Hepatocyte (in vitro differentiated cells): Measurements from ENCODE around the gene KDM1B. TPM values are rescaled to one million over a fixed set of nuclear protein-coding genes. Genes with fewer than 3 reads are reported as not detected.

ENCODE experiments used
- DNase-seq: peaks from one replicate; pipeline ENCODE4 v3.0.0-alpha.2; 2016; ENCODE audit warnings: low spot score
- H2AFZ ChIP-seq: fragments of 200-600 bp; sonication (generic); 2 replicates; pipeline ENCODE4 v1.6.0; 2016; ENCODE audit warnings: antibody characterized with exemption, mild to moderate bottlenecking
- H3K27ac ChIP-seq: fragments of 200-600 bp; sonication (generic); 2 replicates; pipeline ENCODE4 v1.5.1; 2016; ENCODE audit warnings: mild to moderate bottlenecking
- H3K27me3 ChIP-seq: fragments of 200-600 bp; sonication (generic); 2 replicates; pipeline ENCODE4 v1.6.1; 2016
- H3K36me3 ChIP-seq: fragments of 200-600 bp; sonication (generic); replicated peaks from 2 replicates; pipeline ENCODE4 v1.5.1; 2016; ENCODE audit warnings: low read depth; ENCODE audit not compliant: insufficient read depth
- H3K4me1 ChIP-seq: fragments of 200-600 bp; sonication (generic); 2 replicates; pipeline ENCODE4 v1.5.1; 2016; ENCODE audit warnings: mild to moderate bottlenecking, moderate library complexity; ENCODE audit not compliant: insufficient read depth
- H3K4me2 ChIP-seq: fragments of 200-600 bp; sonication (generic); 2 replicates; pipeline ENCODE4 v1.6.0; 2016
- H3K4me3 ChIP-seq: fragments of 200-600 bp; sonication (generic); 2 replicates; pipeline ENCODE4 v1.5.1; 2016; ENCODE audit warnings: mild to moderate bottlenecking
- H3K79me2 ChIP-seq: fragments of 200-600 bp; sonication (generic); 2 replicates; pipeline ENCODE4 v1.6.0; 2017; ENCODE audit warnings: mild to moderate bottlenecking
- H3K9me2 ChIP-seq: fragments of 200-600 bp; sonication (generic); replicated peaks from 2 replicates; pipeline ENCODE4 v1.6.0; 2017; ENCODE audit warnings: mild to moderate bottlenecking; ENCODE audit not compliant: insufficient read depth
- H3K9me3 ChIP-seq: fragments of 200-600 bp; sonication (generic); 2 replicates; pipeline ENCODE4 v1.5.1; 2016; ENCODE audit warnings: low read depth, mild to moderate bottlenecking
- H4K20me1 ChIP-seq: fragments of 200-600 bp; sonication (generic); 2 replicates; pipeline ENCODE4 v1.6.0; 2016; ENCODE audit warnings: mild to moderate bottlenecking; ENCODE audit not compliant: insufficient read depth, poor library complexity, severe bottlenecking
- EZH2 ChIP-seq: fragments of 200-600 bp; sonication (generic); IDR thresholded peaks from 2 replicates; pipeline ENCODE4 v1.6.1; 2016; ENCODE audit warnings: antibody characterized with exemption, mild to moderate bottlenecking, borderline replicate concordance
- EZH2phosphoT487 ChIP-seq: fragments of 200-600 bp; sonication (generic); IDR thresholded peaks from one replicate; pipeline ENCODE4 v1.6.1; 2018; ENCODE audit warnings: antibody characterized with exemption, mild to moderate bottlenecking, low read depth, moderate library complexity; ENCODE audit not compliant: unreplicated experiment, severe bottlenecking
- WGBS: methylation state at CpG from one replicate; pipeline ENCODE4 v1.1.6; 2016; ENCODE audit warnings: low lambda C conversion rate; ENCODE audit errors: missing lambda C conversion rate; 5-methylcytosine and 5-hydroxymethylcytosine counted together
- polyA plus RNA-seq: library from polyadenylated mRNA; unstranded; fragments of >200 nt; fragmentation: Nextera tagmentation; extraction: Ambion mirVana; gene quantifications from 2 replicates; pipeline ENCODE4 v1.2.1, GENCODE V29; 2016
- total RNA-seq: library from RNA; depleted of rRNA; stranded (reverse); fragments of >200 nt; gene quantifications from 2 replicates; pipeline ENCODE4 v1.2.3, GENCODE V29; 2014
- TF ChIP-seq, protein P1 (sequence below): fragments of 200-600 bp; sonication (generic); IDR thresholded peaks from 2 replicates; pipeline ENCODE4 v1.5.1; 2016; ENCODE audit warnings: antibody characterized with exemption, mild to moderate bottlenecking; ENCODE audit not compliant: poor library complexity

KDM1B gene
- total and polyA plus RNA-seq, 2 experiments from 2014 or later: 5.9 to 9.1 TPM

DNA sequence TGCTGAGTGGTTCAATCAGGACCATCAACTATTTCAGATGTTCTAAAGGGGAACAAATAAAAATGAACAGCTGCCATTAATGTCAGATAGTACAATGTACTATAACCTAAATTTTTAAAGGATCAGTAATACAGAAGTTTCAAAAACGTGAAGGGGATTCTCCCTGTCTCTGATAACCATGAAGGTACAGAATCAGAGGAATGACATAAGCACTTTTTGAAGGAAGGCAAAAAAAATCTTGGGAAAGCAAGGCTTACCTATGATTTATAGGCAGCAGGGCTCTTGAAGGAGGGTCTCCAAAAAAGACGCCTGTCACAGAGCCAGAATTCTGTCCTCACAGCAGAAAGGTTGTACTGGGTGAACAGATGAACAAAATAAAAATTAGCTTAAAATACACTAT is 89.0 kb downstream of the KDM1B start:
- H4K20me1 ChIP-seq: no peaks in the 10 kb centered on the region
- no peak overlapping the region for H2AFZ ChIP-seq
- no peak overlapping the region for H3K4me2 ChIP-seq
- no peaks in the 10 kb centered on the region for H3K4me1 ChIP-seq
- H3K27me3 ChIP-seq: no peaks in the 10 kb centered on the region
- H3K27ac ChIP-seq: no peak overlapping the region
- no peaks in the 10 kb centered on the region for H3K9me3 ChIP-seq
- WGBS: 98% methylated on average over 2 of the region's 2 CpGs
- H3K9me2 ChIP-seq: no peaks in the 10 kb centered on the region
- DNase-seq: no peak
- H3K36me3 ChIP-seq: no peaks in the 10 kb centered on the region
- H3K4me3 ChIP-seq: no peak overlapping the region
- peaks cover 37% of the 10 kb centered on the region for H3K79me2 ChIP-seq
- TF ChIP-seq, protein P1, sequence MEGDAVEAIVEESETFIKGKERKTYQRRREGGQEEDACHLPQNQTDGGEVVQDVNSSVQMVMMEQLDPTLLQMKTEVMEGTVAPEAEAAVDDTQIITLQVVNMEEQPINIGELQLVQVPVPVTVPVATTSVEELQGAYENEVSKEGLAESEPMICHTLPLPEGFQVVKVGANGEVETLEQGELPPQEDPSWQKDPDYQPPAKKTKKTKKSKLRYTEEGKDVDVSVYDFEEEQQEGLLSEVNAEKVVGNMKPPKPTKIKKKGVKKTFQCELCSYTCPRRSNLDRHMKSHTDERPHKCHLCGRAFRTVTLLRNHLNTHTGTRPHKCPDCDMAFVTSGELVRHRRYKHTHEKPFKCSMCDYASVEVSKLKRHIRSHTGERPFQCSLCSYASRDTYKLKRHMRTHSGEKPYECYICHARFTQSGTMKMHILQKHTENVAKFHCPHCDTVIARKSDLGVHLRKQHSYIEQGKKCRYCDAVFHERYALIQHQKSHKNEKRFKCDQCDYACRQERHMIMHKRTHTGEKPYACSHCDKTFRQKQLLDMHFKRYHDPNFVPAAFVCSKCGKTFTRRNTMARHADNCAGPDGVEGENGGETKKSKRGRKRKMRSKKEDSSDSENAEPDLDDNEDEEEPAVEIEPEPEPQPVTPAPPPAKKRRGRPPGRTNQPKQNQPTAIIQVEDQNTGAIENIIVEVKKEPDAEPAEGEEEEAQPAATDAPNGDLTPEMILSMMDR: no peak
- TF ChIP-seq EZH2phosphoT487: no peak
- no peak for TF ChIP-seq EZH2

DNA sequence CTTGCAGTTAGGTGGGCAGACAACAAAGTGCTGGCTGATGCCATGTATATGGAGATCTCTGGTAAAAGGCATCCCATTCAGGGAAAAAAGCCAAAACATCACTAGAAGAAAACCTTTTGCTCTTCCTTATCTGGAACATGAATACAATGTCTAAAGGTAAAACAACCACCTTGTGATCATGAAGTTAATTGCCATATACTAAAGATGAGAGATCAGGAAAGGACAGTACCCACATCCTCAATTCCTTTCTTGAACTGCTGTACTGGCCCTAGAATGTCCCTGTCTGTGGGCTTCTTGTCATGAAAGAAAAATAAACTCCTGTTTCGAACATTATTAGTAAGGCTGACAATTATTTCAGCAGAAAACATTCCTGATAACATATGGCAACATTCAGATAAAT is 89.9 kb downstream of the KDM1B start:
- Histone ChIP-seq H3K79me2 (peaks cover 36% of the 10 kb centered on the region), H3K27me3 (no peaks in the 10 kb centered on the region), H4K20me1 (no peaks in the 10 kb centered on the region), H3K9me2 (no peaks in the 10 kb centered on the region), H3K36me3 (no peaks in the 10 kb centered on the region), H3K4me1 (no peaks in the 10 kb centered on the region), H3K27ac (no peak overlapping the region), H3K4me3 (no peak overlapping the region), H2AFZ (no peak overlapping the region), H3K4me2 (no peak overlapping the region), H3K9me3 (no peaks in the 10 kb centered on the region)
- 82% methylated on average over 1 of the region's 1 CpG for WGBS
- TF ChIP-seq EZH2 (no peak), EZH2phosphoT487 (no peak)
- TF ChIP-seq, protein P1: no peak
- DNase-seq: no peak

DNA sequence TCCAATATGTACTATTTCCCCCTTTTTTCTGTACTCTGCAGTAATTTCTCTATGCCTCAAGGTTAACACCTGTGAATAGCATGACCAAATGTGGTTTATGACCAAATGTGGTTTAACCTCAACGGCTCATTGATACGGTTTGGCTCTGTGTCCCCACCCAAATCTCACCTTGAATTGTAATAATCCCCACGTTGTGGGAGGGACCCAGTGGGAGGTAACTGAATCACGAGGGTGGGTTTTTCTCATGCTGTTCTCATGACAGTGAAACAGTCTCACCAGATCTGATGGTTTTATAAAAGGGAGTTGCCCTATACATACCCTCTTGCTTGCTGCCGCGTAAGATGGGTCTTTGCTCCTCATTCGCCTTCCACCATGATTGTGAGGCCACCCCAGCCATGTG is 90.4 kb downstream of the KDM1B start:
- H4K20me1 ChIP-seq: no peaks in the 10 kb centered on the region
- peak overlapping the region; percentile 35 for H3K27ac ChIP-seq
- H2AFZ ChIP-seq: no peak overlapping the region
- H3K9me3 ChIP-seq: no peaks in the 10 kb centered on the region
- H3K4me2 ChIP-seq: no peak overlapping the region
- TF ChIP-seq EZH2: no peak
- TF ChIP-seq, protein P1: no peak
- no peak for TF ChIP-seq EZH2phosphoT487
- H3K36me3 ChIP-seq: no peaks in the 10 kb centered on the region
- no peaks in the 10 kb centered on the region for H3K4me1 ChIP-seq
- no peaks in the 10 kb centered on the region for H3K27me3 ChIP-seq
- DNase-seq: no peak
- H3K9me2 ChIP-seq: no peaks in the 10 kb centered on the region
- H3K79me2 ChIP-seq: peaks cover 33% of the 10 kb centered on the region
- WGBS: 85% methylated on average over 7 of the region's 7 CpGs
- H3K4me3 ChIP-seq: no peak overlapping the region

DNA sequence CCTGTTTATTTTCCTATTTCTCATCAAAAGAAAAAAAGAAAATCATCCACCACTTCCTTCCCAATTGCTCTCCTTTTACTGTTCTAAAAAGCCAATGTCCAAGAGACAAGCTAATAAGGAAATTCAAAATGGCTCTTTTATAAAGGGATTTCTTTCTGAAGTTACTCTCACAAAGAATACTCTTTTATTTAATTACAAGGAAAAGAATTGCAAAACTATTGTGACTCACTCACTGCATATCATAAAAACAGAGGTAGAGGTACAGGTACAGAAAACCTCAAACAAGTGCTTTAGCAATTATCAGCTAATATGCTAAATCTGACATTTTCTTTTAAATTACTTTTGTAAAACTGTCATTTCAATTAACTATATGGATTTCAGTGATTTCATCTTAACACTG is 91.0 kb downstream of the KDM1B start:
- Histone ChIP-seq H3K4me2 (no peak overlapping the region), H3K9me2 (no peaks in the 10 kb centered on the region), H3K27ac (peak overlapping the region; percentile 35), H3K79me2 (peaks cover 34% of the 10 kb centered on the region), H3K9me3 (no peaks in the 10 kb centered on the region), H2AFZ (no peak overlapping the region), H4K20me1 (no peaks in the 10 kb centered on the region), H3K4me3 (no peak overlapping the region), H3K36me3 (no peaks in the 10 kb centered on the region), H3K27me3 (no peaks in the 10 kb centered on the region), H3K4me1 (no peaks in the 10 kb centered on the region)
- TF ChIP-seq EZH2 (no peak), EZH2phosphoT487 (no peak)
- TF ChIP-seq, protein P1: no peak
- no peak for DNase-seq
